Prostate gland (tissue), 2 donors: ENCODE results near the gene DEFB131A.
"Not testable (repeated sequence)": the region's sequence is repeated elsewhere in the genome, so short reads cannot be mapped to it uniquely, and the experiment has no call there.

Experiments used
- POLR2A ChIP-seq: fragments of 450-650 bp; IDR thresholded peaks from one replicate; pipeline ENCODE4 v1.6.1; 2016; ENCODE audit warnings: antibody characterized with exemption, mild to moderate bottlenecking
- POLR2AphosphoS5 ChIP-seq: sonication (generic); formaldehyde crosslinking; IDR thresholded peaks from one replicate; pipeline ENCODE4 v1.6.1; 2017; ENCODE audit warnings: antibody characterized with exemption
- TF ChIP-seq, protein P1 (sequence below), 4 experiments: fragments of 200-600 bp in 2 of 4; fragments of 450-650 bp in 2 of 4; sonication (generic) in 2 of 4; IDR thresholded peaks; 1 replicate in 3 of 4; 2 replicates in 1 of 4; pipeline ENCODE4 v1.5.1; 2016 to 2019; ENCODE audit warnings: antibody characterized with exemption in 4 of 4, mild to moderate bottlenecking in 2 of 4, moderate library complexity in 2 of 4

DNA sequence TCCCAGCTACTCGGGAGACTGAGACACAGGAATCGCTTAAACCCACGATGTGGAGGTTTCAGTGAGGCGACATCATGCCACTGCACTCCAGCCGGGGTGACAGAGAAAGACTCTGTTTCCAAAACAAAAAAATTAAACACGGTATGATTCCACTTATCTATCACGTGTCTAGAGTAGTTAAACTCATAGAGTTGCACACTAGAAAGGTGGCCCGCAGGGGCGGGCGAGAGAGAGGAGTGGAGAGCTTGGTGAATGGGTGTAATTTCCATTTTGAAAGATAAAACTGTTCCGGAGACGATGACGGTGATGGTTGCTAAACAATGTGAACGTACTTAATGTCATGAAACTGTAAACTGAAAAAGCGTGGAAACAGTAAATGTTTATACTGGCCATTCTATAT is 44.6 kb downstream of the DEFB131A start:
- TF ChIP-seq POLR2A, POLR2AphosphoS5: not testable (repeated sequence)
- TF ChIP-seq, protein P1, sequence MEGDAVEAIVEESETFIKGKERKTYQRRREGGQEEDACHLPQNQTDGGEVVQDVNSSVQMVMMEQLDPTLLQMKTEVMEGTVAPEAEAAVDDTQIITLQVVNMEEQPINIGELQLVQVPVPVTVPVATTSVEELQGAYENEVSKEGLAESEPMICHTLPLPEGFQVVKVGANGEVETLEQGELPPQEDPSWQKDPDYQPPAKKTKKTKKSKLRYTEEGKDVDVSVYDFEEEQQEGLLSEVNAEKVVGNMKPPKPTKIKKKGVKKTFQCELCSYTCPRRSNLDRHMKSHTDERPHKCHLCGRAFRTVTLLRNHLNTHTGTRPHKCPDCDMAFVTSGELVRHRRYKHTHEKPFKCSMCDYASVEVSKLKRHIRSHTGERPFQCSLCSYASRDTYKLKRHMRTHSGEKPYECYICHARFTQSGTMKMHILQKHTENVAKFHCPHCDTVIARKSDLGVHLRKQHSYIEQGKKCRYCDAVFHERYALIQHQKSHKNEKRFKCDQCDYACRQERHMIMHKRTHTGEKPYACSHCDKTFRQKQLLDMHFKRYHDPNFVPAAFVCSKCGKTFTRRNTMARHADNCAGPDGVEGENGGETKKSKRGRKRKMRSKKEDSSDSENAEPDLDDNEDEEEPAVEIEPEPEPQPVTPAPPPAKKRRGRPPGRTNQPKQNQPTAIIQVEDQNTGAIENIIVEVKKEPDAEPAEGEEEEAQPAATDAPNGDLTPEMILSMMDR (IDR thresholded peaks at IDR 0.05) = not testable (repeated sequence)
